Effector memory CD4-positive, alpha-beta T cell (primary cell): ENCODE data around the gene DCLK1.

Source experiments
- DNase-seq, 3 donors: peaks; one replicate each; pipeline ENCODE4 v3.0.0-alpha.2; 2020
- H3K27ac ChIP-seq: 2 replicates; pipeline ENCODE4 v1.7.0; 2013; ENCODE audit warnings: mild to moderate bottlenecking, low read length, moderate library complexity; ENCODE audit not compliant: insufficient read depth, poor library complexity, severe bottlenecking
- H3K27me3 ChIP-seq: replicated peaks from 2 replicates; pipeline ENCODE4 v1.7.0; 2013; ENCODE audit warnings: mild to moderate bottlenecking, low read length; ENCODE audit not compliant: insufficient read depth, control insufficient read depth, poor library complexity, severe bottlenecking
- H3K36me3 ChIP-seq: 2 replicates; pipeline ENCODE4 v1.7.0; 2013; ENCODE audit warnings: mild to moderate bottlenecking, low read length, moderate library complexity; ENCODE audit not compliant: control insufficient read depth, insufficient read depth
- H3K4me1 ChIP-seq: 2 replicates; pipeline ENCODE4 v1.7.0; 2013; ENCODE audit warnings: low read length, mild to moderate bottlenecking; ENCODE audit not compliant: control insufficient read depth, insufficient read depth, poor library complexity, severe bottlenecking
- H3K4me3 ChIP-seq: 2 replicates; pipeline ENCODE4 v1.7.0; 2013; ENCODE audit warnings: low read length, low read depth, mild to moderate bottlenecking; ENCODE audit not compliant: insufficient read depth, poor library complexity, severe bottlenecking
- H3K9me3 ChIP-seq: 2 replicates; pipeline ENCODE4 v1.7.0; 2013; ENCODE audit warnings: mild to moderate bottlenecking, low read length, moderate library complexity; ENCODE audit not compliant: control insufficient read depth

Gene DCLK1

GRCh38 chr13:35920816-35921215 is 210.4 kb downstream of the DCLK1 start:
- DNase-seq, result no peak
- Histone ChIP-seq H3K27ac (no peak overlapping the region), H3K27me3 (no peaks in the 10 kb centered on the region), H3K4me3 (no peak overlapping the region), H3K9me3 (no peaks in the 10 kb centered on the region), H3K4me1 (no peaks in the 10 kb centered on the region), H3K36me3 (no peaks in the 10 kb centered on the region)

- H3K4me3 ChIP-seq, result no peak overlapping the region
- no peak for DNase-seq
- no peak overlapping the region for H3K27ac ChIP-seq
These were observed 213.1 kb downstream of the DCLK1 start for GRCh38 chr13:35917942-35918645.

GRCh38 chr13:35917252-35917941 is 213.8 kb downstream of the DCLK1 start:
- no peaks in the 10 kb centered on the region for H3K9me3 ChIP-seq
- H3K27ac ChIP-seq, result no peak overlapping the region
- no peaks in the 10 kb centered on the region for H3K36me3 ChIP-seq
- no peak for DNase-seq
- no peaks in the 10 kb centered on the region for H3K4me1 ChIP-seq
- H3K27me3 ChIP-seq, result no peaks in the 10 kb centered on the region
- no peak overlapping the region for H3K4me3 ChIP-seq

More at GRCh38 chr13:35917942-35918645, 213.1 kb downstream of the DCLK1 start:
- H3K4me1 ChIP-seq, result no peaks in the 10 kb centered on the region
- no peaks in the 10 kb centered on the region for H3K27me3 ChIP-seq
- no peaks in the 10 kb centered on the region for H3K9me3 ChIP-seq
- no peaks in the 10 kb centered on the region for H3K36me3 ChIP-seq

- DNase-seq, result no peak
- no peaks in the 10 kb centered on the region for H3K9me3 ChIP-seq
- H3K27ac ChIP-seq, result no peak overlapping the region
- no peaks in the 10 kb centered on the region for H3K4me1 ChIP-seq
- H3K36me3 ChIP-seq, result no peaks in the 10 kb centered on the region
- no peak overlapping the region for H3K4me3 ChIP-seq
- H3K27me3 ChIP-seq, result no peaks in the 10 kb centered on the region
These were observed 215.0 kb downstream of the DCLK1 start for GRCh38 chr13:35916146-35916545.

- Histone ChIP-seq H3K27ac (no peak overlapping the region), H3K4me3 (no peak overlapping the region)
- no peak for DNase-seq
These were observed 216.5 kb downstream of the DCLK1 start for GRCh38 chr13:35914662-35915061.

GRCh38 chr13:35912841-35913240 is 218.3 kb downstream of the DCLK1 start:
- Histone ChIP-seq H3K4me3 (no peak overlapping the region), H3K27ac (no peak overlapping the region), H3K9me3 (no peaks in the 10 kb centered on the region), H3K27me3 (no peaks in the 10 kb centered on the region), H3K4me1 (no peaks in the 10 kb centered on the region), H3K36me3 (no peaks in the 10 kb centered on the region)
- no peak for DNase-seq

More at GRCh38 chr13:35914662-35915061, 216.5 kb downstream of the DCLK1 start:
- no peaks in the 10 kb centered on the region for H3K4me1 ChIP-seq
- H3K27me3 ChIP-seq, result no peaks in the 10 kb centered on the region
- H3K9me3 ChIP-seq, result no peaks in the 10 kb centered on the region
- H3K36me3 ChIP-seq, result no peaks in the 10 kb centered on the region

- no peaks in the 10 kb centered on the region for H3K36me3 ChIP-seq
- no peak overlapping the region for H3K27ac ChIP-seq
- no peak overlapping the region for H3K4me3 ChIP-seq
- H3K4me1 ChIP-seq, result no peaks in the 10 kb centered on the region
- H3K9me3 ChIP-seq, result no peaks in the 10 kb centered on the region
- no peak for DNase-seq
- H3K27me3 ChIP-seq, result no peaks in the 10 kb centered on the region
These were observed 221.2 kb downstream of the DCLK1 start for GRCh38 chr13:35909837-35910540.

GRCh38 chr13:35909091-35909490 is 222.1 kb downstream of the DCLK1 start:
- Histone ChIP-seq H3K27ac (no peak overlapping the region), H3K4me3 (no peak overlapping the region), H3K36me3 (no peaks in the 10 kb centered on the region), H3K9me3 (no peaks in the 10 kb centered on the region), H3K27me3 (no peaks in the 10 kb centered on the region), H3K4me1 (no peaks in the 10 kb centered on the region)
- no peak for DNase-seq

GRCh38 chr13:35908226-35908625 is 223.0 kb downstream of the DCLK1 start:
- no peaks in the 10 kb centered on the region for H3K9me3 ChIP-seq
- no peaks in the 10 kb centered on the region for H3K27me3 ChIP-seq
- H3K27ac ChIP-seq, result no peak overlapping the region
- no peak overlapping the region for H3K4me3 ChIP-seq
- no peaks in the 10 kb centered on the region for H3K36me3 ChIP-seq
- no peaks in the 10 kb centered on the region for H3K4me1 ChIP-seq
- DNase-seq, result no peak

GRCh38 chr13:35906636-35907035 is 224.5 kb downstream of the DCLK1 start:
- H3K4me3 ChIP-seq, result no peak overlapping the region
- H3K27ac ChIP-seq, result no peak overlapping the region
- H3K27me3 ChIP-seq, result no peaks in the 10 kb centered on the region
- no peak for DNase-seq
- H3K9me3 ChIP-seq, result no peaks in the 10 kb centered on the region
- no peaks in the 10 kb centered on the region for H3K4me1 ChIP-seq
- H3K36me3 ChIP-seq, result no peaks in the 10 kb centered on the region
